HG03108 (cell line): ENCODE results near the gene P3H1.
"Not testable (repeated sequence)": the region's sequence is repeated elsewhere in the genome, so short reads cannot be mapped to it uniquely, and the experiment has no call there.

Source experiments
- ATAC-seq: cut with Tn5 transposase; IDR thresholded peaks from one replicate; pipeline ENCODE4 v1.9.1; 2021; ENCODE audit warnings: moderate library complexity; ENCODE audit not compliant: unreplicated experiment

The P3H1 gene, protein sequence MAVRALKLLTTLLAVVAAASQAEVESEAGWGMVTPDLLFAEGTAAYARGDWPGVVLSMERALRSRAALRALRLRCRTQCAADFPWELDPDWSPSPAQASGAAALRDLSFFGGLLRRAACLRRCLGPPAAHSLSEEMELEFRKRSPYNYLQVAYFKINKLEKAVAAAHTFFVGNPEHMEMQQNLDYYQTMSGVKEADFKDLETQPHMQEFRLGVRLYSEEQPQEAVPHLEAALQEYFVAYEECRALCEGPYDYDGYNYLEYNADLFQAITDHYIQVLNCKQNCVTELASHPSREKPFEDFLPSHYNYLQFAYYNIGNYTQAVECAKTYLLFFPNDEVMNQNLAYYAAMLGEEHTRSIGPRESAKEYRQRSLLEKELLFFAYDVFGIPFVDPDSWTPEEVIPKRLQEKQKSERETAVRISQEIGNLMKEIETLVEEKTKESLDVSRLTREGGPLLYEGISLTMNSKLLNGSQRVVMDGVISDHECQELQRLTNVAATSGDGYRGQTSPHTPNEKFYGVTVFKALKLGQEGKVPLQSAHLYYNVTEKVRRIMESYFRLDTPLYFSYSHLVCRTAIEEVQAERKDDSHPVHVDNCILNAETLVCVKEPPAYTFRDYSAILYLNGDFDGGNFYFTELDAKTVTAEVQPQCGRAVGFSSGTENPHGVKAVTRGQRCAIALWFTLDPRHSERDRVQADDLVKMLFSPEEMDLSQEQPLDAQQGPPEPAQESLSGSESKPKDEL

GRCh38 chr1:42766741-42767509, at the start of gene P3H1, which contains the start of gene C1orf50:
TSS of gene P3H1 (minus strand) at chr1:42767028. CDS start at chr1:42766971, 57 bp downstream.
TSS of gene C1orf50 (plus strand) at chr1:42767249. CDS start at chr1:42767312, 63 bp downstream.
- peak; percentile 88 for ATAC-seq

DNA sequence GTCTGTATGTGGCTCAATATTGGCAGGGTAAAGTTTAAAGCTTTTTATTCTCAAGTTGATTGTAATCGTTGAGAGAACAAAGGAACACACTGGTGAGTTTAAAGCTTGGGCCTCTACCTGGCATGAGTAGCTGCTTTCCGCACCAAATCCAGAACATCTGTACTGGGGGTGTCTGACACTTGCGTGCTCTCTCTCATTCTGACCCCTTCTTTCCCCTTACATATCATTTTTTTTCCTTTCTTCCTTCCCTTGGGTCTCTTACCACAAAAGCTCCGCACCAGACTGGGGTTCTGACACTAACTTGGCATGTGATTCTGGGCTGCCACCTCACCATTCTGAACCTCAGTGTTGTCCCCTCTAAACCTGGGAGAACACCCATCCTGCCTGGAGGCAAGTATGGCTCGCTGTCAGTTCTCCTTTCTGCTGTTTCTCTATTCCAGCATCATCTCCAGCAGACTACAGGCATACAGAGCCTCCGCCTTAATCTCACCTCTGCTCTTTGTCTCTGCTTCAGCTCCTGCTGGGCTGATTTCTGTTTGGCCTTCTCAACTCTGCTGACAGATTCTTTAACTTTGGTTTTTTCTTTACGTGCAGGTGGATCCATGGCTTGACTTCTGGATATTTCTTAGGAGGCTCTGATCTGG, 49.2 kb upstream of the P3H1 start:
- no peak for ATAC-seq

DNA sequence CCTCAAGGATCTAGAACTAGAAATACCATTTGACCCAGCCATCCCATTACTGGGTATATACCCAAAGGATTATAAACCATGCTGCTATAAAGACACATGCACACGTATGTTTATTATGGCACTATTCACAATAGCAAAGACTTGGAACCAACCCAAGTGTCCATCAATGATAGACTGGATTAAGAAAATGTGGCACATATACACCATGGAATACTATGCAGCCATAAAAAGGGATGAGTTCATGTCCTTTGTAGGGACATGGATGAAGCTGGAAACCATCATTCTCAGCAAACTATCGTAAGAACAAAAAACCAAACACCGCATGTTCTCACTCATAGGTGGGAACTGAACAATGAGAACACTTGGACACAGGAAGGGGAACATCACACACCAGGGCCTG, 48.0 kb upstream of the P3H1 start:
- ATAC-seq = not testable (repeated sequence)

DNA sequence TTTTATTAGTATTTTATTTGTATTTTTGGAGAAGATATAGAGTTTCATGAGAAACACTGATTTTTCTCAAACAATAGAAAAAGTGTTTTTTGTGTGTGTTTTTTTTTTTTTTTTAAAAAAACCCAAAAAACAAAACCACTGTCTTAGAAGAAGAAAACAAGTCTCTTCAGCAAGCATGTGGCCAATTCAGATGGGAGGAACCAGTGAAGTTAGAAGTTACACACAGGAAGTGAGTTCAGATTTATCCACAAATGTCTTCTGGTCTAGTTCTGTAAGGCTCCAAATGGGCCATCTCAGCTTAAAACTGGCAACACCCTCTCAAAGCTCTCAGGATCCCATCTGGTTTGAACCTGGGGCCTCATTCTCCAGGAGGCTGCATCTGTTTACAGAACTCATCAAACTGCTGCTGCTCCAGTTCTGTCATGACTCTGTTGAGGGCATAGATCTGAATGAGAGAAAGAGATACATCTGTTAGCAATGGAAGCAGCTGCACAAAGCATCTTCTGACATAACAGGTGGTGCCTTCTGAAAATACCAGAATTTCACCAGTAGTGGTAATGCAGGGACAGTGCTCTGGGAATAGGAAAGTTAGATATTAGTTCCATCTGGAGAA, 40.3 kb upstream of the P3H1 start:
- ATAC-seq = no peak

- ATAC-seq = no peak
These were observed 39.8 kb upstream of the P3H1 start for GRCh38 chr1:42806593-42806992.

DNA sequence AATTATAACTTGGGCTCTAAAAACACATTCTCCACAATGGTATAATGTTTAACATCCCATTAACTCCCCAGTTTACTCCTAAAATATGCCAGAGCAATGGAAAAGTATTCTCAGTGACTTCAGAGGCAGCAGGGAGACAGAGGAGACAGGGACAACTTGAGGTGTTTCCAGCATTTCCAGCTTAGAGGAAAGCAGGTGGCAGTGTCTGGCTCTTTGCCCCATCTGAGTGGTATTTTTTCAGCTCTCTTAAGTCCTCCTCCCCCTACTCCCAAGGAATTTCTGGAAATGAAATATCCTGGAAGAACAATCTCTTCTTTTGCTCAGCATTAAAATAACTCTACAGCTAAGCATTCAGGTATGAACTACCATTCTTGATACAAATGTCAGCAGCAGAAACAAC, 39.3 kb upstream of the P3H1 start:
- no peak for ATAC-seq

DNA sequence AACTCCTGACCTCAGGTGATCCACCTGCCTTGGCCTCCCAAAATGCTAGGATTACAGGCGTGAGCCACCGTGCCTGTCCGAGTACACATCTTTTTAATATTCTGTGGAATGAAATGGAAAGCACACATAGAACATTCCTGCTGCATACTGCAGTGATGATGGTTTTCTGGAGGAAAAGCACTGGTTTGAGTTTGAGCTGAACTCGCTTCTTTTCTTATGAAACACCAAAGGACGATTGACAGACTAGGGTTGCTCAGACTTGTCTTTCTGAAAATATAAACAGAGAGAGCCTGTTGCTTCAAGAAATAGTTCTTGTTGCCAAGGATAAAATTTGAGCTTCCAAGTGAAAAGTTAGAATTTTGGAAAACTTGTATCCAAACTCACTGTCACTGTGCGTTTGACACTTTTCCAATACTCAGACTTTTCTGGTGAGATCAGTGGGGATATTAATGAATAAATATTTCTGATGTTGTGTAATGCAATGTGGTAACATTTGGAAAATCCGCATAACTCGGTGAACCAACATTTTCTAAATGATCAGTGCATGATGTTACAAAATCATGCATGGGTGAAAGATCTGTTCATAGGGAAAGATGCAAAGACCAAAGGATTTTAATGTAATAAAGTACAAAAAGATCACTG, 35.1 kb upstream of the P3H1 start:
- ATAC-seq = no peak

DNA sequence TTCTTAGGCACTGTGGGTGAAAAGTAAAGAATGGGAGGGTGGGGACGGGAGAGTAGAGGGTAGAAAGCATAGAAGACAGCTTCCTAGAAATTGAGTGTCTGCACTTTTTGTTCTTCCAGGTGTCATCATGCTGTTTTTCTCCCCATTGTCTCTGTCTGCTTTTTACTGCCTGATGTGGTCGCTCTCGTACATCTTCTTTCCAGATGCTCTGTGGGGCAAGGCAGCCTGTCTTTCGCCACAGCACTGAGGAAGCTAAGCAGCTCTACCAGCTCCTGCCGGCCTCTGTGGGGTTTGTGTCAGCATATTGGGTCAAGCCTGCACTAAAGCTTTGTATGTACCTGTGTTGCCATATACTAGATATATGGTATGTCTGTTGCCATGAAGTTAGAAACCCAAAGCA, 31.2 kb upstream of the P3H1 start:
- ATAC-seq = no peak

- no peak for ATAC-seq
These were observed 30.6 kb upstream of the P3H1 start for GRCh38 chr1:42797414-42797813.

DNA sequence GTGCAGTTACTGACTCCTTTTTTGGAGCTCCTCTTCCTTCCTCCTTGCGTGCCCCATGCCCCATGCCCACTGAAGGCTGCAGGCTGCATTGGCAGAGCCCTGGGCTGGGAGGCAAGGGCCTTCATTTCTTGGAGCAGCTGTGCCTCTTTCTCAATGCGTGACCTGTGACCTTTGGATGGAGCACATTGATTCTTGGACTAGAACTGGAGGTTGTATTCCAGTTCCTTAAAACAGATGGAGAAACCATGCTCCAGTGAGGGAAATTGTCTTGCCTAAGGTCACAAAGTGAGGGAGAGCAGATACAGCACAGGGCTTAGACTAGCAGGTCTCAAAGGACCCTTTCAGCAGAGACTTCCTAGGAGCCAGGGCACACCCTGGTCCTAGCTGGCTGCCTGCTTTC, 27.0 kb upstream of the P3H1 start:
- no peak for ATAC-seq

DNA sequence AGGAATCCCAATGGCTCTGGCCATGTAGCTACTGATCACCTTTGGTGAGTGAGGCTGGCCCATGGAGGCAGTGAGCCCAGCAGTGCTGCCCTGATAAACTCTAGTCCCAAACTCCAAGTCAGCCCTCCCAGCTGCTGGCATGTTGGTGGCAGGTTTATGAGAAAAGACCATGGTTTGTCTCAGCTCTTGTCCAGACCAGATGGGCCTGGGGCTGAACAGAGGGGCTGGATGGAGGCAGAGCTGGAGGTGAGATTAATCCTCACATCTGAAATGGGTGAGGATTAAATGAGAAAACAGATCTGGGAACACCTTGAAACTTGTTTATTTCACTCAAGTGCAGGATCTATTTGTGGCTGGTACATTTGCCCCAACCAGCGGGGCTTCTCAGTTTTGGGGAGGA, 21.2 kb upstream of the P3H1 start:
- no peak for ATAC-seq

GRCh38 chr1:42786097-42786496, 19.3 kb upstream of the P3H1 start:
- no peak for ATAC-seq

DNA sequence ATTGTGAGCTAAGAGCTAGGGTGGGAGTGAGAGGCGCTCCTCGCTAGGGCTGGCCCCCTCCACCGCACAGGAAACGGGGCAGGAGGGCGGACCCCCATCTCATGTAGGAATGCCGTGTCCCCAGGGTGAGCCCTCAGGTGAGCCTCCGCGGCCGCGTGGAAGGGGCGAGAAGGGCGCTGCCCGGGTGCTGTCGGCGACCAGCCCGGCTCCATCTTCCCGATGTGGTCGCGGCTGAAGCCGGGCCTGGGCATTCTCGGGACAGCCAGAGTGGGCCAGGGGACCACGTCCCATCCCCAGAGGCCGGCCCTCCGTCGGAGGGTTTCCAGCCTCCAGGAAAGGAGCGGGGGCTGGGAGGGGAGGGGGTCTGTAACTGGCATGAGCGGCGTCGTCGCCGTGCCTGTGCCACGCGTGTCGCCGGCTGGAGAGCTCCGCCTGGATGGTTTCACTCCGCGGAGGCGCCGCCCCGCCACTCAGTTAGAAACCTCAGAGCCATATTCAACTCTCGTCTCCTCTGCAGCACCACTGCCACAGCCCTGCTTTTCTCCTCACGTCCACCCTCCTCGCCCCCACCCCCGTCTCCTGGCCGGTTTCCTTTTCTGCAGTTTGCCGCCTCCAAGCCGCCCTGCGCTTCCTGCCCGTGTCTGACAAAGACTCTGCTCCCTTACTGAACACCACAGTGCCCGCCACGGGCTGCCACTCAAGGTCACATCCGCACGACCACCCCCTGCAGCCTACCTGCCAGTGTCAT, 18.3 kb upstream of the P3H1 start, which contains the start of gene TMEM269:
Gene TMEM269, plus strand, starts transcription at position 46 of the 748 bp plus-strand sequence. CDS start 4,903 bp downstream, outside the sequence.
- no peak for ATAC-seq

GRCh38 chr1:42784547-42784945, 17.7 kb upstream of the P3H1 start:
- no peak for ATAC-seq

- ATAC-seq = no peak
These were observed 16.3 kb upstream of the P3H1 start for GRCh38 chr1:42783092-42783491.

DNA sequence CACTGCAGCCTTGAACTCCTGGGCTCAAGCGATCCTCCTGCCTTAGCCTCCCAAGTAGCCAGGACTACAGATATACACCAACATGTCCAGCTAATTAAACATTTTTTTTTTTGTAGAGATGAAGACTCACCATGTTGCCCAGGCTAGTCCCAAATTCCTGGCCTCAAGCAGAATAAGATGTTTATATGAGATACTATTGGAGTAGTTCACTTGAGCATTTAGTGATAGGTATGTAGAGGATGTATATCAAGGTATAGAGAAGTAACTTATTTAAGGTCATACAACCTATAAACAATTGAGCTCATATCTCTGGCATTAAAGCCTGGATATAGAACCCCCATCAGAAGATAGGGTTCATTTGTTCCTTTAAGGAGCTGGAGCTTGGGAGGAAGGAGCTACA, 13.3 kb upstream of the P3H1 start:
- ATAC-seq = no peak

- ATAC-seq = no peak
These were observed 12.9 kb upstream of the P3H1 start for GRCh38 chr1:42779725-42780124.

DNA sequence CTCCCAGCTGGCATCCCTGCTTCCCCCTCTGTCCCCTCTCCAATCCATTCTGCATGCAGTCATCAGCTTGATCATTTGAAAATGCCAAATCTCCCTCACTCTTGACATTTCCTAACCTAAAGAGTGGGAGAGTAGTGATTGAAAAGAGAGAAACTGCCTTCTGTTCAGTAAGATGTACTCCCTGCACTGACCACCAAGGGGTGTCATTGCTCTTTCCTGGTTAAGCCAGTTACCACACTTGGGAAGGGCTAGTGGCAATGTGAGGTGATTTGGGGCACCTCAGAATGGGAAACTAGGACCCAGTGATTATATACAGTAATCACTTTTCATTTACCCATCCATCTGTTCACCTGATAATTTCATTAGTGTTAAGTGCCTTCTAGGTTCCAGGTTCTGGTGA, 11.0 kb upstream of the P3H1 start:
- ATAC-seq = no peak

DNA sequence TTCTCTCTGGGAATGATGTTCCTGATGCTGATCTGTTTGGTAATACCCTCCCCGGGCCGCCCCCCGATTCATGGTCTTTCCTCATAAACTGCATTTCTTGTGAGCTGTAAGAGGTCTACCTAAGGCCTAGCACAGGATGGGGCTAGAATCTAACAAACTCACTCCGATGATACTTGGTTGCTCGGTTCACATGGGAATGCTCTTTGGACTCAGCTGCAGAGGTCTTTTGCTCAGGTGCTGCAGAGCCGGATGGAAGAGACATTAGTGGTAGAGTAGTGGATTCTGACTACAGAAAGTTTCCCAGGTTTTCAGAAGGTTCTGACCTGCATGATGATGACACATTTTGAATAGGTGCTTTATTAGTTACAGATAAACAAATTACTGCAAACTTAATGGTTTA, 9.7 kb upstream of the P3H1 start:
- ATAC-seq = no peak
